Measurements from ENCODE around the gene SARS1.

Gene SARS1

GRCh38 chr1:109228167-109228566 lies 14.4 kb downstream of the SARS1 start:
- no peak for DNase-seq (ENCODE audit: low read depth)

DNA sequence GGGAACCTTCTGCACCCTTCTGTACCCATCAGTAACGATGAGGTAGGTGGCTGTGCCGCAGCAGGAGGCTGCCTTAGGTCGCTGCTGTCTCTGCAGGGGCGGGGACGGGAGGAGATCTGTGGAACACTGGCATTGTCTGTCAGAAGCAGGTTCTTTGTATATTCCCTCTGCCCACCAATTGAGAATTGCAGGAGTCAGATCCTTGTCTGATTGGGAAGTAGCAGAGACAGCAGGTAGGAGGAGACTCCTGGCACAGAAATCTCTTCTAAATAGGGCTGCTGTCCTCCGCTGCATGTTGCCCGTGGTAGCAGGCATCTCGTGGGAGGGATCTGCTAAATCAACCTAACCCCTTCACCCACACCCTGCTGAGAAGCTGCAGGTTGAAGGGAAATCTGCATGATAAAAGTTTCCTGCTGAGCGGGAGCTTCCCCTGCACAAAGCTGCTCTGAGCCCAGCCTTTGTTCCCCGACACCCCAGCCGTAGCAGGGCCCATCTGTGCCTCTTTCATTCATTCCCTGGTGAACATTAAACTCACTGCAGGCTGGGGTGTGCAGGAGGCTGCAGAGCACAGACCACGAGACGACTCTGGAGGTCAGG lies 15.9 kb downstream of the SARS1 start:
- no peak for DNase-seq (ENCODE audit: low read depth)

DNA sequence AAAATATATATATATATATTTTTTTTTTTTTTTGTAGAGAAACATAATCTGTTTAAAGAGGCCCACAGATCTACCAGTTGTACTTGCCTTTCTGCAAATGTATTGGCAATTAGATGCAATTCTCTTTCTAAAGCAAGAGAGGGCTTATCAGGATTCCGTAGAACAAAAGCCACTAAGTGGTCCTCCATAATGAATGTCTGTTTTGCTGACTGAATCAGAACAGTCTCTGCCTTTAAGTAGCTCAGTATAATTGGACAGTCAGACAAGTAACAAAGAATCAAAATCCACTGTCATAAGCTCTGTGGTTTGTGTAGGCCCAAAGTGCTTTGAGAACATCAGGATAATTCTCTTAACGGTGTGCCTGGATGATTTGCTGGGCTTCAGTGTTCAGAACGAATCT lies 17.3 kb downstream of the SARS1 start:
- no peak for DNase-seq (ENCODE audit: low read depth)

GRCh38 chr1:109235137-109235536 lies 21.4 kb downstream of the SARS1 start:
- no peak for DNase-seq (ENCODE audit: low read depth)

GRCh38 chr1:109237512-109237911 lies 23.8 kb downstream of the SARS1 start:
- DNase-seq (ENCODE audit: low read depth), result no peak

GRCh38 chr1:109238382-109238781 lies 24.7 kb downstream of the SARS1 start:
- no peak for DNase-seq (ENCODE audit: low read depth)

DNA sequence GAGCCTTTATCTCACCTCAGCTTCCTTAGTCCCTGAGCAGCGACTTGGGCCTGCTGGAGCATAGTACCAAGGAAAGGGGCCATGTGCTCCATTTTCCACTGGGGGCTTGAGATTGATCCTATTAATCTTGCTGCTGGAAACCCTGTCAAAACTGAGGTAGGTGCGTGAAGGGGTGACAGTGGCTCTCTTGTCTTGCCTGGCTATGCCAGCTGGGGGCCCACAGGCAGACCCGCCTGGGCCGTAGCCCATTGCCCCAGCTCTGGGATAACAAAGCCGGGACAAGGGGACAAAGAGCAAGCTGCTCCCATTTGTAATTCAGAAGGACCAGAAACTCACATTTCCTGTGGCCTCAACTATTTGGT lies 25.3 kb downstream of the SARS1 start:
- no peak for DNase-seq (ENCODE audit: low read depth)

- DNase-seq (ENCODE audit: low read depth), result no peak
Measured at GRCh38 chr1:109239409-109240068, 25.8 kb downstream of the SARS1 start.

- DNase-seq (ENCODE audit: low read depth), result no peak
Measured at GRCh38 chr1:109240158-109241152, 26.7 kb downstream of the SARS1 start.

GRCh38 chr1:109241344-109241743 lies 27.6 kb downstream of the SARS1 start:
- DNase-seq (ENCODE audit: low read depth), result no peak

DNA sequence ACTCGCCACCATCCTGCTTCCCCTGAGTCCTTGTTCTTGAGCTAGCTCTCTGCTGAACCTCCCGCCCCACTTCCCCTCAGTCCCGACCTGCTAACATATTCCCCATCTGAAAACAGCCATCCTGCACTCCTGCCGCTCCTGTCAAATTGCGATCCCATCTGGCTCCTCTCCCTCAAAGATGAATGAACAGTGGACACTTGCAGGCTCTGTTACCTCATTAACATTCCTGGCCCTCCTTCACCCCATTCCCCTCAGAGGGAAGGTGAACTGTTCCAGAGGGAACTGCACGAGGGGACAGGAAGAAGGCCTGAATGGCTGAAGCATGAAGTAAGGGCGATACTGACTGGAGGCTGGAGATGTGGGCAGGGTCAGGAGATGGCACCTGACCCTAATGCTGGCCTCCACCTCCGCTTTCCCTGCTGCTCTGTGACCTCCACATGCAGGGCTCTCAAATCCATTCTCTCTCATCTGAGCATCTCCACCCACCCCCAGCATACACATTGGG lies 28.2 kb downstream of the SARS1 start:
- DNase-seq (ENCODE audit: low read depth), result no peak

DNA sequence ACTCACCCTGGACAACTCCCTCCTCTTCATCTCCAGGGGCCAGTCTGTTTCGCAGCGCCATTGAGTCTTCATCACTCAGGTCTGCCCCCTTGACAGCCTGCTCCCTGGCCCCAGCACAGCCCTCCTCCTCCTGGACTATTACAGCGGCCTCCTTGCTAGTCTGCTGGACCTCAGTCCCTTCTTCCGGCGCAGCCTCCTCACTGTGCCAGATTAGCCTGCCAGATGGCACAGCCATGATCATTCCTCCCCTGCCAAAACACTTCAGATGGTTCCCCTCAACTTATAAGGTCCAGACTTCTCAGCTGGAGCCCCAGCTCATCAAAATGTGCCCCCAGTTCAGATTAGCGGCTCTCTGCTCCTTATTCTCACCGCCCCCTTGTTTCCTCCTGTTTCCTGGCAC lies 28.7 kb downstream of the SARS1 start:
- no peak for DNase-seq (ENCODE audit: low read depth)

- DNase-seq (ENCODE audit: low read depth), result no peak
Measured at GRCh38 chr1:109243221-109243620, 29.5 kb downstream of the SARS1 start.

DNA sequence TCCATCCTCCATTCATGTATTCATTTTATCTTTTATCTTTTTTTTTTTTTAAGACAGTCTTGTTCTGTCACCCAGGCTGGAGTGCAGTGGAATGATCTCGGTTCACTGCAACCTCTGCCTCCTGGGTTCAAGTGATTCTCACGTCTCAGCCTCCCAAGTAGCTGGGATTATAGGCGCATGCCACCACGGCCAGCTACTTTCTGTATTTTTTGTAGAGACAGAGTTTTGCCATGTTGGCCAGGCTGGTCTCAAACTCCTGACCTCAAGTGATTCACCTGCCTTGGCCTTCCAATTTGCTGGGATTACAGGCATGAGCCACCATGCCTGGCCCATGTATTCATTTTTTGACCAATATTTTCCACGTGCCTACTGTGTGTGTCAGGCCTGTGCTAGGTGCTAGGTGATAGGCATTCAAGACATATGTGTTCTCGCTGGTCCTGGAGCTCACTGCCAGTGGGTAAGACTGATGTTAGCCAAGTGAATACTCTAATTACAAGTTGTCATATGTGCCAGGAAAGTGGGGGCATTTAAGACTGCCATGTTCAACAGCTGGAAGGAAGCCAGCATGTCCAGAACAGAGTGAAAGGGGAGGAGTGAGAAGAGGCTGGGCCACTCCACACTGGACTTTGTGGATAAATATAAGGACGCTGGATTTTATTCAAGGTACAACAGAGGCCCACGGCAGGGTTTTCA lies 30.3 kb downstream of the SARS1 start:
- no peak for DNase-seq (ENCODE audit: low read depth)

- no peak for DNase-seq (ENCODE audit: low read depth)
Measured at GRCh38 chr1:109246141-109246551, 32.4 kb downstream of the SARS1 start.

DNA sequence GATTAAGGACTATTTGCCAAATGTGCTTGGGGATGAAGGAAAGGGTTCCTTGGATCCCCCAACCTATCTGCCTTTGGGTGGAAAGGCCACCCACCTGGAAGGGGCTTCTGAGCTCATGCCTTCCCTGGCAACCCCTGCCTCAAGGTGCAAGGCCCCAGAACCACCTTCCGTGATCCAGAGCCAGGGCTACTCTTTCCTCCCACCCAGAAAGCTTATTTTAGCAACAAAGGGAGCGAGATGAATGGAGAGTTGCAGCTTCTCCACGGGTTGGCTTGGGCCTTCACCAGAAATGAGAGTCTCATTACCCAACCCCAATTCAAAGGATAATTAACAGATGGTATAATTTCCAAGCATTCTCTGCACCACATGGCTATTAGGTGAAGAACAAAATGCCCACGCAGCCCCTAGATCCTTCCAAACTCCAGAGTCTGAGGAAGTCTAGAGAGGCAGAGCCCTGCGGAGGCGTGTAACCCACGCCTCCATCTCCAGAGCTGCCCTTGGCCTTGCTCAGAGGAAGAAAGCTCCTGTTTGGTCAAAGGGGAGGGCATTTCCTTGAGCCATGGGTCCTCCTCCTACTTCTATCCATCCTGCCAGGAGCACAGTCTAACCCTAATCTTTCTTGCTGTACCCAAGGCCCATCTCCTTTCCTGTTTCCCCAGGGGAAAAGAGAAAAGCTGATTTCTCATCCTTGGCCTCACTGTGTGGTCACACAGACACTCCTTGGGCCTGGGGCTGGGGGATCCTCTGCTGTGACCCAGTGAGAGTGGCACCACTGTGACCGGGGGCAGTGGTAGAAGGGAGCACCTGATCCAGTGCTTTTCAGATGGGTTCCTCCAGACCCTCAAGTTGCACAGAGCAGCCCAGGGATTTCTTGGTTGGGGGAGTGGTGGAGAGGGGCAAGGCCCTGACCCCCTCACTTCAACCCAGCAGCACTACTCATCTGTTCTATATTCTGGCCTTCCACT lies 34.0 kb downstream of the SARS1 start:
- DNase-seq (ENCODE audit: low read depth), result no peak

DNA sequence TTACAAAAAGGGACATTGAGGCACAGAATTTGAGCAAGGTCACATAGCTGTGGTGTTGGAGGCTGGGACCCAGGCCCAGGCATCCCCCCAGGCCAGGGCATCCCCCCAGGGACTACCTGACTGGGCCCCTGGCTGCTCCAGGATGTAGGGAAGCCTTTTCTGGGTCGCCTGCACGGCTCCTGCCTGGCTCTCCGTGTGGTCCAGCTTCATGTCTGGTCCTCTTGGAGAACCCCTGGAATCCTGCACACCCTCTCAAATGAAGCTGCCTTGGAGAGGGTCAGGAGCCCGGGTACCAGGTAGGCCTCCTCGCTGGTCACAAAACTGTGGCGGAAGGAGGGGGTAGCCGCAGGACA lies 34.7 kb downstream of the SARS1 start:
- no peak for DNase-seq (ENCODE audit: low read depth)

DNA sequence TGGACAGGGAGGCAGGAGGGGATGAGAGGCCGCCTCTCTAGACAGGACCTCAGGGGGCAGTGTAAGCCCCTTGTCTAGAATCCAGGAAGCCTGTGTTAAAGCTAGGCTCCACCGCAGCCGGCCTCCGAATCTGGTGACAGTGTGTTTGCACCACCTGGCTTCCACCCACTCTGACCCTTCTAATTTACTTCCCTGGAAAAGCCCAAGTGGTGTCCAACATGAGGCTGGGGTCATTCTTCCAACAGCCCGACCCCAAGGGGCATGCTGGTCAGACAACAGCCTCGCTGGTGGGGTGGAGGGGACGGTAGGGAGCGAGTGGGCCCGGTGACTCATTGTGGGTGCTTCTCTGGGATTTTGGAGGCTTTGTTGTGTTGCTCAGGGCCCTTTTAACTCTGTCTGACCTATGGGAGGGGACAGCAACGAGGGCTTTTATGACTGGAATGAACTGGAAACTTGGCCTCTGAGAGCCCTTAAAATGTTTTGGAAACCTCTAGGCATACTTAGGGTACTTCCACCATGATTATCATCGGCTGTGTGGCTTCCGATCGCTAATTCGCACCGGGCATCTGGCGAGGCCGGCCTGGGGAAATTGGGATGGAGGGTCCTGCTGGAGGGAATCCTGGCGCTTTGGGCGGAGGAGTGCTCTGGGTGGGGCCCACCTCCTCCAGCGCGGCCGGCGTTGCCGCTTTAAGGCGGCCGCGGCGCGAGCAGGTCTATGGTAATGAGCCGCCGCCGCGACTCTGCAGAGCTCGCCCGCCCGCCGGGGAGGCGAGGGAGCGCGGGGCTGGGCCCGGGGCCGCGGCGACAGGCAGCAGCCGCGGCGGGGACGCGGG lies 35.3 kb downstream of the SARS1 start, which contains the start of gene CELSR2:
CELSR2 (plus strand) TSS at position 743 of the 833 bp plus-strand sequence. CDS start 541 bp downstream, outside the sequence.
- peak; percentile 47 for DNase-seq (ENCODE audit: low read depth)

DNA sequence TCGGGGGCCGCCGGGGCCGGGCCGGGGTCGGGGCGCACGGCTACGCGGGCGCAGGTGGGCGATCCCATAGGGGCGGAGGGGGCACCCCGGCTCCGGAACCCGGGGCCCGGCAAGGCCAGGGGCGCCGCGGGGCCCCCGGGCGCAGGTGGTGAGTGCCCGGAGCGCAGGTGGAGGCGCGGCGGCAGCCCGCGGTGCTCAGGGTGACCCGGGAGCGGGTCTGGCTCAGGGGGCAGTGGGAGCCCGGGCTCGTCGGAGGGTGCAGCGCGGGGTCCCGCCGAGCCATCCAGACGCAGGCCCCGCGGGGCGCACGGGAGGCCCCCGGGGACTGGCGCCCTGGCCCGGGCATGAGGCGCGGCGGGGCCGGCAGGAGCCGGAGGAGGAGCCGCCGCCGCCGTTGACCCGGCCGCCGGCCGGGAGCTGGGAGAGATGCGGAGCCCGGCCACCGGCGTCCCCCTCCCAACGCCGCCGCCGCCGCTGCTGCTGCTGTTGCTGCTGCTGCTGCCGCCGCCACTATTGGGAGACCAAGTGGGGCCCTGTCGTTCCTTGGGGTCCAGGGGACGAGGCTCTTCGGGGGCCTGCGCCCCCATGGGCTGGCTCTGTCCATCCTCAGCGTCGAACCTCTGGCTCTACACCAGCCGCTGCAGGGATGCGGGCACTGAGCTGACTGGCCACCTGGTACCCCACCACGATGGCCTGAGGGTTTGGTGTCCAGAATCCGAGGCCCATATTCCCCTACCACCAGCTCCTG lies 36.1 kb downstream of the SARS1 start:
- DNase-seq (ENCODE audit: low read depth), result no peak
